Large intestine (tissue), 3 donors: Measurements from ENCODE around the gene ADCY6. TPM values are rescaled to one million over a fixed set of nuclear protein-coding genes. Genes with fewer than 3 reads are reported as not detected.

ENCODE experiments used
- DNase-seq, 2 donors: peaks; one replicate each; pipeline versions ENCODE4 v3.0.0 to v3.0.0-alpha.2; 2013
- H3K27ac ChIP-seq: one replicate; pipeline ENCODE4 v1.5.1; 2013; ENCODE audit warnings: low read length
- H3K27me3 ChIP-seq: 2 replicates; pipeline ENCODE4 v1.6.1; 2013; ENCODE audit warnings: low read length; ENCODE audit not compliant: control insufficient read depth, insufficient read depth
- H3K36me3 ChIP-seq: 2 replicates; pipeline ENCODE4 v1.6.1; 2013; ENCODE audit warnings: low read length; ENCODE audit not compliant: control insufficient read depth, insufficient read depth
- H3K4me1 ChIP-seq: one replicate; pipeline ENCODE4 v1.6.1; 2013; ENCODE audit warnings: low read length; ENCODE audit not compliant: control insufficient read depth, insufficient read depth
- H3K4me3 ChIP-seq: one replicate; pipeline ENCODE4 v1.5.1; 2013; ENCODE audit warnings: low read length
- H3K9me3 ChIP-seq: one replicate; pipeline ENCODE4 v1.6.1; 2013; ENCODE audit warnings: mild to moderate bottlenecking, low read depth, low read length, moderate library complexity; ENCODE audit not compliant: control insufficient read depth
- WGBS: methylation state at CpG from one replicate; pipeline ENCODE4 v1.1.5; 2013; ENCODE audit warnings: low lambda C conversion rate; ENCODE audit not compliant: insufficient coverage; 5-methylcytosine and 5-hydroxymethylcytosine counted together
- polyA plus RNA-seq: library from polyadenylated mRNA; unstranded; fragments of 120-200 nt; gene quantifications from one replicate; pipeline ENCODE4 v1.2.1, GENCODE V29; 2013

ADCY6 gene
- polyA plus RNA-seq, 1 donor, result 54.2 TPM

DNA sequence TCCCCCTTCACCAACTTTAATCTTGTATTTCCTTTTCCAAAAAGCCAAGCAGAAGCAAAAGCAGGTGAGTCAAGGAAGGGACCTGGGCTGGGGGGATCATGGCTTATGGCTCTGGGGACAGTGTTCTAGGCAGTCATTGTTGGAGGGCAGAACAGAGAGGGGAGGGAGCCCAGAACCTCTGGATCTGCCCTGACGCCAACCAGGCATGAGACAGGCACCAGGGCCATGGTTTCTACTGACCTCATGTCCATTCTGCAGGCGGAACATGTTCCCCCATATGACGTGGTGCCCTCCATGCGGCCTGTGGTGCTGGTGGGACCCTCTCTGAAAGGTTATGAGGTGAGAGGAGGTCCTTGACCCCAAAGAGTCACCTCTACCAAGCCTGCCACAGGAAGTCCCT, 36.0 kb upstream of the ADCY6 start:
- no CpG with 5 or more reads among the region's 4 CpGs for WGBS
- Histone ChIP-seq H3K4me1 (no peaks in the 10 kb centered on the region), H3K36me3 (peaks cover 51% of the 10 kb centered on the region), H3K27me3 (no peaks in the 10 kb centered on the region), H3K27ac (no peak overlapping the region), H3K9me3 (no peaks in the 10 kb centered on the region), H3K4me3 (no peak overlapping the region)
- DNase-seq, result no peak

DNA sequence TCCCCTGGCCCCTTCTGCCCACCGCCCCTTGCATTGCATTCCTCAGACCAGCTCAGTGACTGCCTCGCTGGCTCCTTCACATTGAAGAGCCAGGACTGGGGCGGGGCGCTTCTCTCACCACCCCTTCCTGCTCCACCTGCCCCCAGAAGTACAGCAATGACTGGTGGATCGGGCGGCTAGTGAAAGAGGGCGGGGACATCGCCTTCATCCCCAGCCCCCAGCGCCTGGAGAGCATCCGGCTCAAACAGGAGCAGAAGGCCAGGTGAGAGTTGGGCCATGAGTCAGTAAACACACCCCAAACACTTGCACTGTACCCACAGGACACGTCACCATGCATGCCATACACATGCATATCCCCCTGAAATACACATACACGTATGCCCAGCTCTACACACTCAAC, 35.2 kb upstream of the ADCY6 start:
- Histone ChIP-seq H3K27me3 (peaks cover under 1% of the 10 kb centered on the region), H3K36me3 (peaks cover 44% of the 10 kb centered on the region), H3K4me1 (peaks cover 2% of the 10 kb centered on the region), H3K27ac (no peak overlapping the region), H3K4me3 (no peak overlapping the region), H3K9me3 (no peaks in the 10 kb centered on the region)
- no peak for DNase-seq
- whole genome bisulfite sequencing, result no CpG with 5 or more reads among the region's 12 CpGs

DNA sequence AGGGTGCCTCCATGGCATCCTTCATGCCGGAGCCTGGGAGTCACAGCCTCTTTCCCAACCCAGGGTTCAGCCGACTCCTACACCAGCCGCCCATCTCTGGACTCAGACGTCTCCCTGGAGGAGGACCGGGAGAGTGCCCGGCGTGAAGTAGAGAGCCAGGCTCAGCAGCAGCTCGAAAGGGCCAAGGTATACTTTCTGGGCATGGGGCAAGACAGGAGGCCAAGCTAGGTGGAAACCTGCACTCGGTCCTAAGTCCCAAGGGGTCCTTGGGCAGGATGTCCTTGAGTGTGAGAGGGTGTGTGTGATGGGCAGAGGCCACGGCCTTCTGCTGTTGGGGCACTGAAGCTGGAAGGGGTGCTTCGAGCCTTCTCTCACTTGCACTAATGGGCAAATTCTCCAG, 34.4 kb upstream of the ADCY6 start:
- Histone ChIP-seq H3K9me3 (no peaks in the 10 kb centered on the region), H3K4me1 (peaks cover 5% of the 10 kb centered on the region), H3K36me3 (peaks cover 36% of the 10 kb centered on the region), H3K4me3 (no peak overlapping the region), H3K27me3 (peaks cover 2% of the 10 kb centered on the region), H3K27ac (no peak overlapping the region)
- no CpG with 5 or more reads among the region's 11 CpGs for WGBS
- no peak for DNase-seq

DNA sequence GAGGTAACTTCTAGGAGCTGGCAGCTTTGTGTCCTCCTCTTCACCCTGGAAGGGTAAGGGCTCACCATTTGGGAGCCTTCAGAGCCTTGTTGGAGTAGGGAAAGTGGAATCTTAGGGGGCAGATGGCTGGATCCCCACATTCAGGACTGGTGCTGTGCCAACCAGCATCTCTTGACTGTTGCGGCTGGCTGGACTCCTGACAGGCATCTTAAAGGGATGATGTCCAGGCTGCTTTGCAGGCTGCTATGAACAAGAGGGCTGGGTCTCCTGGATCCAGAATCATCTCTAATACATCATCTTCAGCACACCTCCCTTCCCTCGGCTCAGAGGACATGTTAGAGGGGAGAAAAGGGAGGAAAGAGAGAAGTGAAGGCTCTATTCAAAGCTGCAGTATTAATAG, 33.8 kb upstream of the ADCY6 start:
- Histone ChIP-seq H3K27ac (no peak overlapping the region), H3K4me3 (no peak overlapping the region), H3K27me3 (peaks cover 2% of the 10 kb centered on the region), H3K9me3 (no peaks in the 10 kb centered on the region), H3K4me1 (peaks cover 7% of the 10 kb centered on the region), H3K36me3 (peaks cover 30% of the 10 kb centered on the region)
- no peak for DNase-seq
- no CpG with 5 or more reads among the region's 2 CpGs for WGBS

DNA sequence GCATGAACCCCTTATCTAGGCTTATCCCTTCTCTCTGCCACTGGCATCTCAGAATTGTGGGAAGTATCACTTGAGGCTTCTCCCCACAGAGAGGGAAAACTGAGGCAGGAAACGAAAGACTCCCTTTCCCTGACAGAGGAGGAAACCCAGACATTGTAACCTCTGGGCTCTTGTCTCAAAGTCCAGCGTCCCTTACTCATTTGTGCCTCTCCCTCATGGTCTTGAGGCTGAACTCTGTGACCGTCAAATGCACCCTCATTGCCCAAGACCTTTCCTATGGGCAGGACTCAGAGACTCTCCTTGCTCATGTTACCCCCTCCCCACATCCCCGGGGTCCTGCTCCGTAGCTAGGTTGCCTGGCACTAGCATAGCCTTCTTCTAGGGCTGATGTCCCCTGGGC, 33.2 kb upstream of the ADCY6 start:
- Histone ChIP-seq H3K4me1 (peaks cover 9% of the 10 kb centered on the region), H3K4me3 (no peak overlapping the region), H3K27me3 (peaks cover 6% of the 10 kb centered on the region), H3K36me3 (peaks cover 24% of the 10 kb centered on the region), H3K9me3 (no peaks in the 10 kb centered on the region), H3K27ac (no peak overlapping the region)
- no peak for DNase-seq
- WGBS, result no CpG with 5 or more reads among the region's 5 CpGs

DNA sequence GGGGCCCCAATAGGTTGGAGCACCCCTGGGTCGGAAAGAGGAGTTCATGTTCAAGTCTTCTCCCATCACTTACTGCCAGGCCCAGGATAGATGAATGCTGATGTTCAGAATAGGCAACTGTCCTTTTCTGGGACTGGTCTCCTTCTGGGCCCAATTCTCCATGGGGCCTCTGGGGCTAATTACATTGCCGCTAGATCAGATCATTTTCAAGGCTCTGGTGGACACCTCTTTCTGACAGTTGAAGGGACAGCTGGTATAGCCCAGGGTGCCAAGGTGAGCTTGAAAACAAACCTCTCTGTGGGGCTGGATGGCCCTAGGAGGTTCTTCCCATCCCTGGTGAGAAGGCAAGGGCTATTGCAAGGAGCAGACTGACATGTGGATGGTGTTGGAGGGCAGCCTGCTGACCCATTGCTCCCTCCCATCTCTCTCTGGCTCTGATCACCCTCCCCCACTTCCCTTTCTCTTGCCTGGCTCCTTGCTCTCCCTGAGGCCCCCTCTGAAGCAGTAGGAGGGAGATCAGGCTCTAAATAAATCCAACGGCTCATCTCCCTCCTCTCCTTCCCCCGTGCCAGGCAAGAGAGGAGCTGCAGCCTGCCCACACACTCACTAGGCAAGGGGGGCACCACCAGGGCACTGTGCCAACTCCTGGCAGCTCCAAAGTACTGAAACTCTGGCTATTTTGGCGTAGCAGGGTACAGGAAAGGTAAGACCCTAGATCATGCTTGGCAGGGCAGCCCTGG, 31.3 kb upstream of the ADCY6 start:
- peaks cover 22% of the 10 kb centered on the region for H3K4me1 ChIP-seq
- no peak overlapping the region for H3K27ac ChIP-seq
- H3K36me3 ChIP-seq, result peaks cover 12% of the 10 kb centered on the region
- no CpG with 5 or more reads among the region's 5 CpGs for WGBS
- no peak overlapping the region for H3K4me3 ChIP-seq
- H3K27me3 ChIP-seq, result peaks cover 6% of the 10 kb centered on the region
- DNase-seq, result no peak
- no peaks in the 10 kb centered on the region for H3K9me3 ChIP-seq

DNA sequence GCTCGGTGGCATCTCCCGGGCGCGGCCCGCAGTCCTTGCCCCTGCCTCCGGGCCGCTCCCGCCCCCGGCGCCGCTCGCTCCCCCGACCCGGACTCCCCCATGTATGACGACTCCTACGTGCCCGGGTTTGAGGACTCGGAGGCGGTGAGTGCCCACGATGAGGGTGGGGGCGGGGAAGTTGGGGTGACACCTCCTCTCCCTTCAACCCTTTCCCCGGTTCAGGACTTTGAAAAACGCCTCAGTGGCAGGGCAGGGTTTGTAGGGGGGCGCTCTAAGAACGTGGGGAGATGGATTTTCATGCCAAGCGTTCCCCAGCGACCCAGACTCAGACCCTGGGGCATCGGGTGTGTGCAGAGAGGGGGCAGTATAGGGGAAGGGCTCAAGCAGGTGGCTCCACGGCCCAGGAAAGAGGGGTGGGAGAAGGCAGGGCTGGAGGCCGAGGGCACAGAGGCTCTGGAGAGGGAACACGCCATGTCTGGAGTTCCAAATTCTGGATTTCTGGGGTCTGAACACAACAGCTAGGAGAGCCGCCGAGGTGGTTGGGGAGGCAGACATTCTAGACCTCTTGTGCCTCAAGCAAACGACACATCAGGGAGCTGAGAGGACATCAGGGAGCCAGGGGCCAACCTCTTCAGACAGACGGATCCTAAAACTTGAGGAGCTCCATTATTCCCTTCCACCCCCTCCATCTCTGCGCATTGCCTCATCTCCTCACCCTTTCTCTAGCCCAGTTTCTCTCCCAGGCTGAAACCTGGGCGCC, 30.1 kb upstream of the ADCY6 start:
- peaks cover 26% of the 10 kb centered on the region for H3K4me1 ChIP-seq
- H3K27ac ChIP-seq, result no peak overlapping the region
- peaks cover 6% of the 10 kb centered on the region for H3K36me3 ChIP-seq
- peaks cover 6% of the 10 kb centered on the region for H3K27me3 ChIP-seq
- H3K4me3 ChIP-seq, result peak overlapping the region; percentile 63
- no peak for DNase-seq
- no CpG with 5 or more reads among the region's 37 CpGs for WGBS
- H3K9me3 ChIP-seq, result no peaks in the 10 kb centered on the region

DNA sequence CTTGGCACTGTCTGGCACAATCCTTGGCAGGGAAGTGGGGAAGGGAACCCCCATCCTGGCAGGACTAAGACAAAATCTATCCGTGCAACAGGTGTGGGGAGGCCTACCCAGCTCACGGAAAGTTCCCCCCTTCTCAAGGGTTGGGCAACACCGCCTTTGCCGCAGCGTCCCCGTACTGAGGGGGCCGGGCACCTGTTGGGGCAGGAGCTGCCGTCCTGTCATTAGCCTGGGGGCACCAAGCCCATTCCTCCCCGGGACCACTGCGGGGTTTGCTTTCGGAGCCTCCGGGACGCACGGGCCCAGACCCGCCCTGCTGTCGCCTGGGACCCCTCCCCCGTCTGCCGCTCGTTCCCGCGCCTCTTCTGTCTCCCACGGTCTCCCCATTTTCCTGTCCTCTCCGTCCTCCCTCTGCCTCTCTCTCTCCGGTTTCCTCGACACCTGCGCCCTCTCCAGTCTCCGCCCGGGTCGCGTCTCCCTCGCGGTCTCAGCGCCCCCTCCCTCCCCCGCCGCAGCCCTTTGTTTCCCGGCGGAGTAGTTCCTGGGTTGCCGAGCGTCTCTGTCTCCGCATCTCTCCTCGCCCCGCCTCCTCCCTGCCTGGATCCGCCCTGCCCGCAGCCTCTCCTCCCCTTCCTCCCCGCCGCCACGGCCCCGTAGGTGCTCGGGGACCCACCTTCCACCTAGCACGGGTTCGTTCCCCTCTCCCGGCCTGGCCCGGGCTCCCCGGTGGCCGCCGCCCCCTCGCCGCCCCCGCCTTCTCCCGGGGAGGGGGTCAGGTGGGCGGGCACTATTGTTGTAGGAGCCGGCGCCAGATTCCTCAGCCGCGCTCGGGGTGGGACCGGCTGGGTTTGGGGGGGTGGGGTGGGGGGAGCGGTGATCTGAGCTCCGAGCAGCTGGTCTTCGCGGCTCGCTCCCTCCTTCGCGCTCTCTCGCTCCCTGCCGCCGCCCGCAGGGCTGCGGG, 29.3 kb upstream of the ADCY6 start, which contains the start of gene CACNB3:
CACNB3 (plus strand) TSS at position 624 of the 958 bp plus-strand sequence. CDS start 434 bp downstream, outside the sequence.
- 0% methylated on average over 2 of the region's 79 CpGs for WGBS
- no peak within 1 kb of the TSS for H3K27ac ChIP-seq
- H3K36me3 ChIP-seq, result no peaks in the 10 kb centered on the region
- no peaks in the 10 kb centered on the region for H3K9me3 ChIP-seq
- DNase-seq, result peak; percentile 37 to 72
- H3K4me3 ChIP-seq, result peak within 1 kb of the TSS; percentile 63
- H3K4me1 ChIP-seq, result peaks cover 29% of the 10 kb centered on the region
- peaks cover 6% of the 10 kb centered on the region for H3K27me3 ChIP-seq

DNA sequence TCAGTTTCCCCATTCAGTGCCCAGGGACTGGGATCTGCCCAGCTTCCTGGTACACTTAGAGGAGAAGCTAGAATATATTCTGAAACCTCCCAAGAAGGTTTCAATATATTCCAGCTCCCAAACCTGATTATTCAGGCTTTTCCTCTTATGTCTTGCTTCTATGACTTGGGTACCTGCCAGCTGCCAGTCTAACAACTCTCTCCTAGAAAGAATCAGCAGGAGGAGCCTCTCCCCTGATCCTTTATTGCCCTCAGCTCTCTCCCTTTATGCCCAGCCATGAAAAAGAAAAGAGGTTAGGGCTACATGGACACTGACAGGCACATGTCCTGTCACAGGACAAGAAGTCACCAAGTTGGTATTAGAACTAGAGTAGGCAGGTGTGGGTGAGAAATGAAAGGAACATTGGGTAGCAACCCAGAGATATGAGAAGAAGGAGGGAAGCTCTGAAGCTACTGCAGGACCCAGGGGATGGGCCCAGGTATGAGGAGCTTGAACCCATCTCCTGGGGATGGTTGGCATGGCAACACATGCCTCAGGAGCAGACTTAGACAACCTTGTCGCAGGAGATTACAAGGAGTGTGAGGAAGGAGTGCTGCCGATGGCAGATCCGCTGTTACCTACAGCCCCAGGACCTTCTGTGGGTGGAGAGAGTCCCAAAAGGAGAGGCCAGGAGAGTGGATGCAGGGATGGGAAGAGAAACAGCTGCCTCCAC, 27.4 kb upstream of the ADCY6 start:
- H3K27me3 ChIP-seq, result peaks cover 6% of the 10 kb centered on the region

More for the DNA sequence above, 27.4 kb upstream of the ADCY6 start:
- no peak for DNase-seq
- Histone ChIP-seq H3K4me1 (peaks cover 35% of the 10 kb centered on the region), H3K9me3 (no peaks in the 10 kb centered on the region), H3K27ac (peak overlapping the region; percentile 9), H3K4me3 (peak overlapping the region; percentile 79), H3K36me3 (no peaks in the 10 kb centered on the region)
- no CpG with 5 or more reads among the region's 3 CpGs for WGBS
